Bronchial epithelial cell (primary cell): ENCODE results near the gene SMCO2. TPM values are rescaled to one million over a fixed set of nuclear protein-coding genes. Genes with fewer than 3 reads are reported as not detected.

Source experiments
- DNase-seq: peaks from one replicate; pipeline ENCODE4 v3.0.0-alpha.2; 2010; ENCODE audit warnings: low read depth
- FAIRE-seq: peaks from 2 replicates; lab custom pipeline; 2011; peaks lifted over from hg19 to GRCh38; lab: Jason Lieb, UNC
- H3K27me3 ChIP-seq: 2 replicates; pipeline ENCODE4 v1.5.1; 2011; ENCODE audit warnings: low read length; ENCODE audit not compliant: control insufficient read depth, insufficient read depth
- H3K36me3 ChIP-seq: 2 replicates; pipeline ENCODE4 v1.5.1; 2011; ENCODE audit warnings: low read length; ENCODE audit not compliant: control insufficient read depth, insufficient read depth
- H3K4me3 ChIP-seq: 2 replicates; pipeline ENCODE4 v1.5.1; 2011; ENCODE audit warnings: mild to moderate bottlenecking, low read depth, low read length, control low read depth
- total RNA-seq: library from RNA; depleted of rRNA; stranded (reverse); fragments of >200 nt; gene quantifications from 2 replicates; pipeline ENCODE4 v1.2.1, GENCODE V29; 2014
- TF ChIP-seq, protein P1 (sequence below): IDR thresholded peaks from 2 replicates; pipeline ENCODE4 v1.5.1; 2011; ENCODE audit warnings: mild to moderate bottlenecking, moderate library complexity, low read length, control low read depth, inconsistent platforms; ENCODE audit not compliant: insufficient read depth, severe bottlenecking

The SMCO2 gene
- total RNA-seq, 1 donor from 2014 or later, result 1.8 TPM

DNA sequence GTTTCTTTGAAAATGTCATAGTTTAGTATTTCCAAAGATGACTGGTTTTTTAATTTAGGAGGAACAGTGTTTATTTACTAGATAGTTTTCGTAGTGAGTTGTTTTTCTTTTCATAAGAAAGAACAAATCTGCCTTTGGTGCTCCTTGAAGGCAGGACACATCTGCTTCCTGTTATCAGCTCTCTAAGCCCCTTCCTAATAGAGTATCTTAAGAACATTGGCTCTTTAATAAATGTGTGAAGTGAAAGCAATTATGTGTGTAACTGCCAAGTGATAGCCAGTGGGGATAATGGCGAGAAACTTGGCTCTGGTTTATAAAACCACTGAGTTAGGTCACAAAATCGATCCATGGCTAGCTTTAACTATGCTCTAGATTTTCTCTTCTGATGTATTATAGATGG lies 54.0 kb downstream of the SMCO2 start:
- no peaks in the 10 kb centered on the region for H3K36me3 ChIP-seq
- no peak for FAIRE-seq
- TF ChIP-seq, protein P1, sequence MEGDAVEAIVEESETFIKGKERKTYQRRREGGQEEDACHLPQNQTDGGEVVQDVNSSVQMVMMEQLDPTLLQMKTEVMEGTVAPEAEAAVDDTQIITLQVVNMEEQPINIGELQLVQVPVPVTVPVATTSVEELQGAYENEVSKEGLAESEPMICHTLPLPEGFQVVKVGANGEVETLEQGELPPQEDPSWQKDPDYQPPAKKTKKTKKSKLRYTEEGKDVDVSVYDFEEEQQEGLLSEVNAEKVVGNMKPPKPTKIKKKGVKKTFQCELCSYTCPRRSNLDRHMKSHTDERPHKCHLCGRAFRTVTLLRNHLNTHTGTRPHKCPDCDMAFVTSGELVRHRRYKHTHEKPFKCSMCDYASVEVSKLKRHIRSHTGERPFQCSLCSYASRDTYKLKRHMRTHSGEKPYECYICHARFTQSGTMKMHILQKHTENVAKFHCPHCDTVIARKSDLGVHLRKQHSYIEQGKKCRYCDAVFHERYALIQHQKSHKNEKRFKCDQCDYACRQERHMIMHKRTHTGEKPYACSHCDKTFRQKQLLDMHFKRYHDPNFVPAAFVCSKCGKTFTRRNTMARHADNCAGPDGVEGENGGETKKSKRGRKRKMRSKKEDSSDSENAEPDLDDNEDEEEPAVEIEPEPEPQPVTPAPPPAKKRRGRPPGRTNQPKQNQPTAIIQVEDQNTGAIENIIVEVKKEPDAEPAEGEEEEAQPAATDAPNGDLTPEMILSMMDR, result no peak
- no peak overlapping the region for H3K4me3 ChIP-seq
- no peaks in the 10 kb centered on the region for H3K27me3 ChIP-seq
- DNase-seq, result no peak

DNA sequence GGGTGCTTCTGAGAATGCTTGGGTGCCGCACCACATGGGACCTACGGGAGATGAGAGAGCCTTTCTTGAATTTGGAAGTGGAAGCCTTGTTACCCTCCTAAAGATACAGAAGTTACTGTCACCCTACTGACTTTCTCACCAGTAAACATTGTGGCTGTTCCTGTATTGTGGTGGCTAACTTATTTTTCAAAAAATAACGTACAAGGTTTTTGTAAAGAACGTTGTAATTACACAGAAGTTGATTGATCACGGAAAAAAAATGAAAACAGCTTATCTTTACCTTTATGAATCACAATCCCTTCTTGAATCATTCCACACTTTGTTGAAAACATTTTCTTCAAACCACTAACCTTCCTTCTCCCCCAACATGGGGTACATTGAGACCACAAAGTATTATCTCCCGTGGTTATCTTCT lies 55.5 kb downstream of the SMCO2 start:
- TF ChIP-seq, protein P1, result no peak
- no peaks in the 10 kb centered on the region for H3K27me3 ChIP-seq
- FAIRE-seq, result no peak
- no peaks in the 10 kb centered on the region for H3K36me3 ChIP-seq
- no peak overlapping the region for H3K4me3 ChIP-seq
- DNase-seq, result no peak

DNA sequence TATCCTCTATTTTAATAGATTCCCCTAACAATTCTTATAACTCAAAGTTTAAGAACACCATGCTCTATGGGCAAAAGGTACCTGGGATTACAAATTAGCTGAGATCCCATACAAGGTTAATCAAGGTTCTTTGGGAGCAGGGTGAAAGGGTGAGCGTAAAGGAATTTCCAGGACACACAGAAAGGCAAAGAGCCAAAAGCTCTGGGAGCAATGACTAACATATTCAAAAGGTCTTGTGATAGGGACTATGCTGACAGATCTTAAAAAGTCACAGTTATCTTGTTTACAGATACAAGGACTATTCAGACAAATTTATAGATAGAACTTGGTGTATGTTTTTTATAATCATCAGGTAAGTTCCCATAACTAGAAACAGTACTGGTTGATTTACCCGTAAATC lies 58.0 kb downstream of the SMCO2 start:
- no peaks in the 10 kb centered on the region for H3K27me3 ChIP-seq
- DNase-seq, result peak; percentile 3
- FAIRE-seq, result no peak
- TF ChIP-seq, protein P1, result no peak
- H3K36me3 ChIP-seq, result no peaks in the 10 kb centered on the region
- no peak overlapping the region for H3K4me3 ChIP-seq

DNA sequence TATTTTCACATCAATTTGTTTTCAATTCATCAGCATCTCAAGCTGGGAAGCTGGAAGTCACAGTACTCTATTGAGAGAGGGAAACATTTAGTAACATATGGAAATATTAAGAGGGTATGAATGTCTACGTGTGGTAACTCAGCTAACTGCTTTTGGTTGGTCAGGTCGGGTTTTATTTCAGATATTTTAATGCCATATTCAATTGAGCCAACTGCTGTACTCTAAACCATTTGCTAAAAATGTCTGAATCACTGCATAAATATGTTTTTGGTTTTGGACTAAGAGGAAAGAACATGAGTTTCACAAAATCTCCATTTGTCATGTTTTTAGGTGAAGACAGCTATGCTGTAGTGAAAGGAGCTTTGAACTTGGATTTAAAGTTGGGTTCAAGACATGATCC lies 58.6 kb downstream of the SMCO2 start:
- no peaks in the 10 kb centered on the region for H3K27me3 ChIP-seq
- FAIRE-seq, result peak; percentile 66
- TF ChIP-seq, protein P1, result no peak

DNA sequence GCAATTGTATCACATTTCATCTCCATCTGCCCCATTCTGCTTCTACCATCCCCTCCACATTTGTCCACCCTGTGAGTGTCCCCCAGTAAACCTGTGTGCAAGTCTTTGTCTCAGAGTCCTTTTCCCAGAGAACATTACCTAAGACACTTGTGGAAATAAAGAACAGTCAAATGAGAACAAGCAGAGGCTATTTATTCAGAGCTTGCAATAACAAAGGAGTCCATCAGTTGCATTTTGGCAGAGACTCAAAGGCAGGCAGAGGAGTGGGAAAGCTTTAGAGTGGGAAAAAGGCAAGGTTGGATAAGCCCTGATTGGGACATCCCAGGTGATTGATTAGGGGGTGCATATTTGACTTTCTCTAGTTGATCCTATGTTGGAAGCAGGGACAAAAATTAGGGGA lies 59.2 kb downstream of the SMCO2 start:
- Histone ChIP-seq H3K27me3 (no peaks in the 10 kb centered on the region), H3K36me3 (no peaks in the 10 kb centered on the region), H3K4me3 (no peak overlapping the region)
- FAIRE-seq (no peak), DNase-seq (no peak)
- TF ChIP-seq, protein P1, result no peak

More for the DNA sequence above, 58.6 kb downstream of the SMCO2 start:
- DNase-seq, result no peak
- Histone ChIP-seq H3K4me3 (no peak overlapping the region), H3K36me3 (no peaks in the 10 kb centered on the region)

DNA sequence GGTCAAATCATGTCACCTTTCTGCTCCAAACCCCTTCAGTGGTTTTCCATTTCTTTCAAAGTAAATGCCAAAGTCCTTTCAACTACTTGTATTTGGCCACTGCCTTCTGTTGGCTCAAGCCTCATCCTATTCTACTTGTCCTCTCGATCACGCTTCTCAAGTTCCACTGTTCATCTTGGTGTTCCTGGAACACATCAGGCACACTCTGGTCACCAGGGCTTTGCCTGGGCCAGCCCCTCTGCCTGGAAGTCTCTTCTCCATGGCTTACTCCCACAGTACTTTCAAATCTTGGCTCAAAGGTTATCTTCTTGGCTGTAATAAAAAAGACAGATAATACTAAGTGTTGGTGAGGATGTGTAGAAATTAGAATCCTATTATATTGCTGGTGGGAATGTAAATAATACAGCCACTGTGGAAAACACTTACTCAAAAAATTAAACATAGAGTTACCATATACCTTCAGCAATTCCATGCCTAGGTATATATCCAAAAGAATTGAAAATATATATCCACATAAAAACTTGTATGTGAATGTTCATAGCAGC lies 60.2 kb downstream of the SMCO2 start:
- FAIRE-seq, result no peak
- H3K27me3 ChIP-seq, result no peaks in the 10 kb centered on the region
- no peaks in the 10 kb centered on the region for H3K36me3 ChIP-seq
- no peak for DNase-seq
- TF ChIP-seq, protein P1, result no peak
- H3K4me3 ChIP-seq, result no peak overlapping the region
